Fibroblast of lung (primary cell): ENCODE results near the gene OR13C2. TPM values are rescaled to one million over a fixed set of nuclear protein-coding genes. Genes with fewer than 3 reads are reported as not detected.
"Not testable (repeated sequence)": the region's sequence is repeated elsewhere in the genome, so short reads cannot be mapped to it uniquely, and the experiment has no call there.

ENCODE experiments used
- DNase-seq, 2 donors: peaks; one replicate each; pipeline versions ENCODE4 v3.0.0 to v3.0.0-alpha.2; 2010; ENCODE audit warnings: low read depth in 2 of 2
- H2AFZ ChIP-seq: 2 replicates; pipeline ENCODE4 v1.5.1; 2012; ENCODE audit warnings: low read length, control low read depth, inconsistent platforms
- H3K27ac ChIP-seq: 2 replicates; pipeline ENCODE4 v1.5.1; 2011; ENCODE audit warnings: low read length, control low read depth; ENCODE audit not compliant: insufficient read depth
- H3K27me3 ChIP-seq: 2 replicates; pipeline ENCODE4 v1.5.1; 2011; ENCODE audit warnings: mild to moderate bottlenecking, low read length; ENCODE audit not compliant: control insufficient read depth, insufficient read depth
- H3K36me3 ChIP-seq: 2 replicates; pipeline ENCODE4 v1.5.1; 2011; ENCODE audit warnings: low read length; ENCODE audit not compliant: control insufficient read depth, insufficient read depth
- H3K4me1 ChIP-seq: 2 replicates; pipeline ENCODE4 v1.5.1; 2011; ENCODE audit warnings: low read length; ENCODE audit not compliant: control insufficient read depth, insufficient read depth; ENCODE audit errors: extremely low read depth
- H3K4me2 ChIP-seq: 2 replicates; pipeline ENCODE4 v1.5.1; 2011; ENCODE audit warnings: low read length, control low read depth; ENCODE audit not compliant: insufficient read depth; ENCODE audit errors: extremely low read depth
- H3K4me3 ChIP-seq, 4 experiments: fragments of 200-600 bp in 1 of 4; sonication (generic) in 1 of 4; replicated peaks in 1 of 4; 2 replicates each; pipeline ENCODE4 v1.5.1; 2011 to 2016; ENCODE audit warnings: low read length in 4 of 4, low read depth in 3 of 4, mild to moderate bottlenecking in 3 of 4, control low read depth in 2 of 4, inconsistent platforms in 1 of 4, mixed read lengths in 1 of 4; ENCODE audit not compliant: insufficient read depth in 1 of 4; ENCODE audit errors: control extremely low read depth in 1 of 4
- H3K79me2 ChIP-seq: 2 replicates; pipeline ENCODE4 v1.5.1; 2012; ENCODE audit warnings: mild to moderate bottlenecking, low read length, inconsistent platforms; ENCODE audit not compliant: control insufficient read depth, insufficient read depth
- H3K9ac ChIP-seq: 2 replicates; pipeline ENCODE4 v1.5.1; 2011; ENCODE audit warnings: mild to moderate bottlenecking, low read length, control low read depth; ENCODE audit not compliant: insufficient read depth
- H3K9me3 ChIP-seq: 2 replicates; pipeline ENCODE4 v1.5.1; 2012; ENCODE audit warnings: low read depth, low read length; ENCODE audit not compliant: control insufficient read depth, insufficient read depth
- H4K20me1 ChIP-seq: 2 replicates; pipeline ENCODE4 v1.5.1; 2011; ENCODE audit warnings: low read length; ENCODE audit not compliant: control insufficient read depth, insufficient read depth; ENCODE audit errors: extremely low read depth
- CTCF ChIP-seq, 2 donors: IDR thresholded peaks in 1 of 2; conservative IDR thresholded peaks in 1 of 2; 1 replicate in 1 of 2; 2 replicates in 1 of 2; pipeline ENCODE4 v1.5.1; 2011 to 2012; ENCODE audit warnings: low read length in 2 of 2, control low read depth in 1 of 2, inconsistent platforms in 1 of 2, low read depth in 1 of 2, mild to moderate bottlenecking in 1 of 2
- EZH2 ChIP-seq: IDR thresholded peaks from 2 replicates; pipeline ENCODE4 v1.5.1; 2012; ENCODE audit warnings: low read length, control low read depth, mild to moderate bottlenecking; ENCODE audit errors: missing control alignments
- polyA plus RNA-seq, 2 donors: library from polyadenylated mRNA; depleted of rRNA in 1 of 2; stranded (reverse) in 1 of 2; unstranded in 1 of 2; fragments of >200 nt; gene quantifications; 2 replicates each; pipeline ENCODE4 v1.2.1, GENCODE V29; 2011 to 2012; ENCODE audit warnings: missing spikeins in 1 of 2
- total RNA-seq: library from RNA; depleted of rRNA; stranded (reverse); fragments of >200 nt; gene quantifications from 2 replicates; pipeline ENCODE4 v1.2.1, GENCODE V29; 2014

The OR13C2 gene
- total and polyA plus RNA-seq, 2 donors (not counting 1 experiment from before 2014, with no cell fraction given) = not detected

- TF ChIP-seq EZH2 = no peak
- TF ChIP-seq CTCF (conservative IDR thresholded peaks at IDR 0.05 in 1 of 2, IDR thresholded peaks at IDR 0.05 in 1 of 2; ENCODE audit: low read depth in 1 of 2, low read length in 2 of 2) = no peak
- Histone ChIP-seq H3K79me2 (no peaks in the 10 kb centered on the region), H3K27me3 (no peaks in the 10 kb centered on the region), H4K20me1 (no peaks in the 10 kb centered on the region), H3K9me3 (no peaks in the 10 kb centered on the region), H3K4me1 (no peaks in the 10 kb centered on the region), H2AFZ (no peak overlapping the region), H3K4me2 (no peak overlapping the region), H3K9ac (no peak overlapping the region), H3K36me3 (no peaks in the 10 kb centered on the region), H3K4me3 (no peak overlapping the region), H3K27ac (no peak overlapping the region)
- no peak for DNase-seq
Observed at GRCh38 chr9:104608336-104608735, 2.9 kb upstream of the OR13C2 start.

- H3K9ac ChIP-seq = no peak overlapping the region
- TF ChIP-seq EZH2 (no peak), CTCF (conservative IDR thresholded peaks at IDR 0.05 in 1 of 2, IDR thresholded peaks at IDR 0.05 in 1 of 2; ENCODE audit: low read depth in 1 of 2, low read length in 2 of 2) (no peak)
- H3K36me3 ChIP-seq = no peaks in the 10 kb centered on the region
- H3K4me3 ChIP-seq = no peak overlapping the region
- H3K79me2 ChIP-seq = no peaks in the 10 kb centered on the region
- H3K9me3 ChIP-seq = no peaks in the 10 kb centered on the region
- H3K4me2 ChIP-seq = no peak overlapping the region
- no peaks in the 10 kb centered on the region for H3K27me3 ChIP-seq
- no peak for DNase-seq
- no peak overlapping the region for H3K27ac ChIP-seq
- H4K20me1 ChIP-seq = no peaks in the 10 kb centered on the region
- no peak overlapping the region for H2AFZ ChIP-seq
- H3K4me1 ChIP-seq = no peaks in the 10 kb centered on the region
Observed at GRCh38 chr9:104606152-104606551, 725 bp upstream of the OR13C2 start.

- Histone ChIP-seq H3K4me3 (no peak overlapping the region), H3K4me1 (no peaks in the 10 kb centered on the region), H2AFZ (no peak overlapping the region), H3K79me2 (no peaks in the 10 kb centered on the region), H3K36me3 (no peaks in the 10 kb centered on the region), H3K9ac (no peak overlapping the region), H3K27ac (no peak overlapping the region), H3K4me2 (no peak overlapping the region), H3K9me3 (no peaks in the 10 kb centered on the region), H4K20me1 (no peaks in the 10 kb centered on the region), H3K27me3 (no peaks in the 10 kb centered on the region)
- no peak for DNase-seq
- TF ChIP-seq EZH2 (no peak), CTCF (conservative IDR thresholded peaks at IDR 0.05 in 1 of 2, IDR thresholded peaks at IDR 0.05 in 1 of 2; ENCODE audit: low read depth in 1 of 2, low read length in 2 of 2) (no peak)
Observed at GRCh38 chr9:104604801-104605200, 626 bp downstream of the OR13C2 start.

GRCh38 chr9:104599313-104599712 is 6.1 kb downstream of the OR13C2 start, which contains the start of gene OR13C5:
Gene OR13C5 (minus strand): TSS chr9:104599413. CDS start chr9:104599413, 0 bp downstream.
- H4K20me1 ChIP-seq, H3K4me3 ChIP-seq, H3K79me2 ChIP-seq, DNase-seq, H3K9me3 ChIP-seq, H3K36me3 ChIP-seq, H3K27ac ChIP-seq, H3K27me3 ChIP-seq, H3K4me1 ChIP-seq, H2AFZ ChIP-seq, H3K4me2 ChIP-seq, H3K9ac ChIP-seq: not testable (repeated sequence)

- not testable (repeated sequence) for H3K4me1 ChIP-seq, H3K4me2 ChIP-seq, H3K9ac ChIP-seq, H2AFZ ChIP-seq, H4K20me1 ChIP-seq, H3K27ac ChIP-seq, H3K4me3 ChIP-seq, H3K27me3 ChIP-seq, H3K9me3 ChIP-seq, H3K36me3 ChIP-seq, DNase-seq, H3K79me2 ChIP-seq
Observed at GRCh38 chr9:104598749-104599148, 6.7 kb downstream of the OR13C2 start.
